Upper lobe of right lung (tissue), 1 donor: Measurements from ENCODE around the gene GET4. TPM values are rescaled to one million over a fixed set of nuclear protein-coding genes. Genes with fewer than 3 reads are reported as not detected.

Experiments used
- ATAC-seq: fragments of 200-7000 bp; cut with Tn5 transposase; one replicate; pipeline ENCODE4 v1.9.1; 2020; ENCODE audit warnings: mild to moderate bottlenecking, moderate library complexity
- DNase-seq: peaks from one replicate; pipeline ENCODE4 v3.0.0-alpha.2; 2020
- H3K27ac ChIP-seq: fragments of 200-600 bp; one replicate; pipeline ENCODE4 v1.8.0; 2022
- H3K27me3 ChIP-seq: fragments of 200-600 bp; one replicate; pipeline ENCODE4 v1.8.0; 2022; ENCODE audit warnings: mild to moderate bottlenecking
- H3K36me3 ChIP-seq: fragments of 200-600 bp; one replicate; pipeline ENCODE4 v1.8.0; 2022
- H3K4me1 ChIP-seq: fragments of 200-600 bp; one replicate; pipeline ENCODE4 v1.8.0; 2022
- H3K4me3 ChIP-seq: fragments of 200-600 bp; one replicate; pipeline ENCODE4 v1.8.0; 2022; ENCODE audit warnings: mild to moderate bottlenecking
- H3K9me3 ChIP-seq: fragments of 200-600 bp; one replicate; pipeline ENCODE4 v1.8.0; 2022
- intact Hi-C: fragments of 100-400 bp; cut with DNase I; formaldehyde crosslinking; loops from one replicate; pipeline ENCODE4 v1.11.0; 2022
- total RNA-seq: library from RNA; stranded (reverse); fragmentation: NEBNext Ultra II Directional; extraction: Animal tissue kit (Norgen Biotek cat#: 25700); gene quantifications from one replicate; pipeline ENCODE4 v1.2.1, GENCODE V29; 2021
- TF ChIP-seq, protein P1 (sequence below): fragments of 200-600 bp; IDR thresholded peaks from one replicate; pipeline ENCODE4 v1.8.0; 2022; ENCODE audit warnings: antibody characterized with exemption
- donor health status: DM: no; HTN: yes; CAD: no; lungs with severe emphysema.

GET4 gene
- total RNA-seq, 1 donor from 2014 or later = 35.1 TPM

DNA sequence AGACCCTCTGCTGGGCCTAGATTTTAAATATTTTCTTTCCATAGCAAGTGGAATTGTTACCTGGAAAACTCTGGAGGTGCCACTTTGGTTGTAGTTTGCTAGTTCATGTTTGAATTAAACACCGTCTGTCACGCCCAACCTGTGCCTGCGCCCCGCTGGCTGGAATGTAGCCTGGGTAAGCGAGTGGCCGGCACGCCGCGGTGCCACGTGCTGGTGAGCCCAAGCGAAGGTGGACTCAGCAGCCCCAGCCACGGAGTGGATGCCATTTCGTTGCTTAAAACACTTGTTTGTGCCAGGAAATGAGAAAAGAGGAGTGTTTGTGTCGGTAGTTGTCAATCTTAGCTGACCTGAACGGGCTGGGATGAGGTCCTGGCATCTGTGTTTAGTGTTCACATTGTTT is 2.7 kb downstream of the GET4 start:
- no peaks in the 10 kb centered on the region for H3K36me3 ChIP-seq
- no peak overlapping the region for H3K4me3 ChIP-seq
- H3K27ac ChIP-seq = no peak overlapping the region
- peaks cover 25% of the 10 kb centered on the region for H3K4me1 ChIP-seq
- H3K27me3 ChIP-seq = no peaks in the 10 kb centered on the region
- intact Hi-C loops = loop anchor here (5.0 kb wide), 1 partner anchor 92 kb away; no protein-coding TSS in a partner anchor
- ATAC-seq (no peak), DNase-seq (no peak)
- TF ChIP-seq, protein P1, sequence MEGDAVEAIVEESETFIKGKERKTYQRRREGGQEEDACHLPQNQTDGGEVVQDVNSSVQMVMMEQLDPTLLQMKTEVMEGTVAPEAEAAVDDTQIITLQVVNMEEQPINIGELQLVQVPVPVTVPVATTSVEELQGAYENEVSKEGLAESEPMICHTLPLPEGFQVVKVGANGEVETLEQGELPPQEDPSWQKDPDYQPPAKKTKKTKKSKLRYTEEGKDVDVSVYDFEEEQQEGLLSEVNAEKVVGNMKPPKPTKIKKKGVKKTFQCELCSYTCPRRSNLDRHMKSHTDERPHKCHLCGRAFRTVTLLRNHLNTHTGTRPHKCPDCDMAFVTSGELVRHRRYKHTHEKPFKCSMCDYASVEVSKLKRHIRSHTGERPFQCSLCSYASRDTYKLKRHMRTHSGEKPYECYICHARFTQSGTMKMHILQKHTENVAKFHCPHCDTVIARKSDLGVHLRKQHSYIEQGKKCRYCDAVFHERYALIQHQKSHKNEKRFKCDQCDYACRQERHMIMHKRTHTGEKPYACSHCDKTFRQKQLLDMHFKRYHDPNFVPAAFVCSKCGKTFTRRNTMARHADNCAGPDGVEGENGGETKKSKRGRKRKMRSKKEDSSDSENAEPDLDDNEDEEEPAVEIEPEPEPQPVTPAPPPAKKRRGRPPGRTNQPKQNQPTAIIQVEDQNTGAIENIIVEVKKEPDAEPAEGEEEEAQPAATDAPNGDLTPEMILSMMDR = no peak
- no peaks in the 10 kb centered on the region for H3K9me3 ChIP-seq

GRCh38 chr7:879706-880105 is 3.4 kb downstream of the GET4 start:
- no peak for ATAC-seq
- intact Hi-C loops = loop anchor here (5.0 kb wide), 1 partner anchor 92 kb away; no protein-coding TSS in a partner anchor

DNA sequence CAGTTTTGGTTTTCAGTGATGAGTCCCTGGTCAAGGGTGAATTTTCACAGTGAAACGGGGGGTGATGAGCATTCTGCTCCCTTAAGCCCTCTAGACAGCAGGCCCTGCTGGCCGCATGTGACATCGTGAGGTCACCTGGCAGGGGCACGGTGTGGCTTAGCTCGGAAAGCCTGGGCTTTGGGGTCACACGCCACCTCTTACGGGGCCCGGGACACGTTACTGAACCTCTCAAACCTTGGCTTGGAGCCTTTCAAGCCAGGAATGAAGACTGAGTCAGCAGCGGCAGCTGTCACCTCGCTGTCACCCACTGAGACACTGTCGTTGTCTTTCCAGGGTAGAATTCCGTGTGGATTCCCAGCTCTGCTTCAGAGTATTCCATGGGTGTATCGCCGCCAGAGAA is 4.1 kb downstream of the GET4 start:
- intact Hi-C loops = no loop called here
- ATAC-seq (no peak), DNase-seq (no peak)
- no peaks in the 10 kb centered on the region for H3K27me3 ChIP-seq
- H3K9me3 ChIP-seq = no peaks in the 10 kb centered on the region
- no peak overlapping the region for H3K4me3 ChIP-seq
- no peaks in the 10 kb centered on the region for H3K36me3 ChIP-seq
- H3K27ac ChIP-seq = no peak overlapping the region
- TF ChIP-seq, protein P1 = no peak
- peaks cover 21% of the 10 kb centered on the region for H3K4me1 ChIP-seq

More at GRCh38 chr7:879706-880105, 3.4 kb downstream of the GET4 start:
- Histone ChIP-seq H3K4me1 (peaks cover 23% of the 10 kb centered on the region), H3K4me3 (no peak overlapping the region), H3K36me3 (no peaks in the 10 kb centered on the region), H3K27ac (no peak overlapping the region), H3K27me3 (no peaks in the 10 kb centered on the region), H3K9me3 (no peaks in the 10 kb centered on the region)
- TF ChIP-seq, protein P1 = no peak
- no peak for DNase-seq

GRCh38 chr7:881441-882234 is 5.3 kb downstream of the GET4 start:
- peaks cover 4% of the 10 kb centered on the region for H3K36me3 ChIP-seq
- no peak for DNase-seq
- TF ChIP-seq, protein P1 = no peak
- ATAC-seq = no peak
- no peak overlapping the region for H3K27ac ChIP-seq
- no peak overlapping the region for H3K4me3 ChIP-seq
- no peaks in the 10 kb centered on the region for H3K27me3 ChIP-seq
- no peaks in the 10 kb centered on the region for H3K9me3 ChIP-seq
- H3K4me1 ChIP-seq = peaks cover 17% of the 10 kb centered on the region
- intact Hi-C loops = no loop called here

DNA sequence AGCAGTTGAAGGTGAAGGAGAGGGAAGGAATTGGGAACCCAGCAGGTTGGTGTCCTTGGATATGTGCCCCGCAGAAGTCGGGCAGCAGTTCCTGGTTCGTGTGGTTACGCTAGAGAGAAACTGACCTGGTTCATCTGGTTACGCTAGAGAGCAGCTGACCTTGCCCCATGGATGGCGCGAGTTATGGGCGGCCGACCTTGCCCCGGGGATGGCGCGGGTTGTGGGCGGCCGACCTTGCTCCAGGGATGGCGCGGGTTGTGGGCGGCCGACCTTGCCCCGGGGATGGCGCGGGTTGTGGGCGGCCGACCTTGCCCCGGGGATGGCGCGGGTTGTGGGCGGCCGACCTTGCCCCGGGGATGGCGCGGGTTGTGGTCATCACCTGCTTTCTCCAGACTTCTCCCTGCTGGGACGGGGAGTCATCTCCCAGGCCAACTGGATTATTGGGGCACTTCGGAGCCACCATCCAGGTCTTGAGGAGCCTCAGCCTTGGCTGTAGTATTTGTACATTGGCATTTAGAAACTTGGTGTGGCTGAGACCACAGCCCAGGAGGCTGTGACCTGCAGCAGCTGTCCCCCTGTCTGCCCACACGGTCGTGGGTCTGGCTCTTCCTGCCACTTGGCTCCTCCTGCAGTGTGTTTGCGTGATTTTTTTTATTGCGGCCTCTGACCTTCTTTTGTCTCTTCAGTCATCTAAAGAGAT is 6.1 kb downstream of the GET4 start:
- H3K36me3 ChIP-seq = peaks cover 13% of the 10 kb centered on the region
- H3K27ac ChIP-seq = no peak overlapping the region
- TF ChIP-seq, protein P1 = no peak
- no peak overlapping the region for H3K4me3 ChIP-seq
- intact Hi-C loops = no loop called here
- ATAC-seq = no peak
- H3K4me1 ChIP-seq = peaks cover 17% of the 10 kb centered on the region
- no peaks in the 10 kb centered on the region for H3K9me3 ChIP-seq
- DNase-seq = no peak
- H3K27me3 ChIP-seq = no peaks in the 10 kb centered on the region
